ENCODE results near the gene CERS6.
"Not testable (repeated sequence)": the region's sequence is repeated elsewhere in the genome, so short reads cannot be mapped to it uniquely, and the experiment has no call there.

Gene CERS6

DNA sequence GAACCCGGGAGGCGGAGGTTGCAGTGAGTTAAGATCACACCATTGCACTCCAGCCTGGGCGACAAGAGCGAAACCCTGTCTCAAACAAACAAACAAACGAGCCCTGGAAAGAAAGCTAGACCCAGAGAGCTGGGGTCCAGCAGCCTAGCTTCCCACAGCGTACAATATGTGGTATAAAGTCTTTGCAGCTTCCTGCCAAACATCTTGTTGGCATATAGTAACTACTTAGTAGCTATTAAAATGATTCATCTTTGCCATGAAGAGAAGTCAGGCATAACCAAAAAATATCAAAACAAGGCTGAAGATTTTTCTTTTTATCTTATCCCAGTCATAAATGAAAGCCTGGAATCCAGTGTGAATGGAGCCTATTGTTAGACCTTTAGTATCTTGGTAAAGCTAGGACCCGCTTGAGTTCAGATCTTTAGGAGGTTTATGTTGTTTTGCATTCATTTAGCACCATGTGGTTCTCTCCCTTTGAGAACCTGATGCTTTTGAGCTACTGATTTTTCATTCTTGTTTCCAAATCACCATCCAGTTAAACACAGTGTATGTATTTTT is 206.7 kb downstream of the CERS6 start:
- no peak for DNase-seq
- Histone ChIP-seq H3K4me3 (ENCODE audit: low read depth, low read length) (no peak overlapping the region), H3K36me3 (no peaks in the 10 kb centered on the region), H3K27ac (no peak overlapping the region), H3K27me3 (ENCODE audit: insufficient read depth, low read depth, severe bottlenecking) (no peaks in the 10 kb centered on the region), H3K9me3 (ENCODE audit: severe bottlenecking) (no peaks in the 10 kb centered on the region)
- TF ChIP-seq, protein P1, sequence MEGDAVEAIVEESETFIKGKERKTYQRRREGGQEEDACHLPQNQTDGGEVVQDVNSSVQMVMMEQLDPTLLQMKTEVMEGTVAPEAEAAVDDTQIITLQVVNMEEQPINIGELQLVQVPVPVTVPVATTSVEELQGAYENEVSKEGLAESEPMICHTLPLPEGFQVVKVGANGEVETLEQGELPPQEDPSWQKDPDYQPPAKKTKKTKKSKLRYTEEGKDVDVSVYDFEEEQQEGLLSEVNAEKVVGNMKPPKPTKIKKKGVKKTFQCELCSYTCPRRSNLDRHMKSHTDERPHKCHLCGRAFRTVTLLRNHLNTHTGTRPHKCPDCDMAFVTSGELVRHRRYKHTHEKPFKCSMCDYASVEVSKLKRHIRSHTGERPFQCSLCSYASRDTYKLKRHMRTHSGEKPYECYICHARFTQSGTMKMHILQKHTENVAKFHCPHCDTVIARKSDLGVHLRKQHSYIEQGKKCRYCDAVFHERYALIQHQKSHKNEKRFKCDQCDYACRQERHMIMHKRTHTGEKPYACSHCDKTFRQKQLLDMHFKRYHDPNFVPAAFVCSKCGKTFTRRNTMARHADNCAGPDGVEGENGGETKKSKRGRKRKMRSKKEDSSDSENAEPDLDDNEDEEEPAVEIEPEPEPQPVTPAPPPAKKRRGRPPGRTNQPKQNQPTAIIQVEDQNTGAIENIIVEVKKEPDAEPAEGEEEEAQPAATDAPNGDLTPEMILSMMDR (IDR thresholded peaks at IDR 0.05; ENCODE audit: low read depth, low read length) = no peak

DNA sequence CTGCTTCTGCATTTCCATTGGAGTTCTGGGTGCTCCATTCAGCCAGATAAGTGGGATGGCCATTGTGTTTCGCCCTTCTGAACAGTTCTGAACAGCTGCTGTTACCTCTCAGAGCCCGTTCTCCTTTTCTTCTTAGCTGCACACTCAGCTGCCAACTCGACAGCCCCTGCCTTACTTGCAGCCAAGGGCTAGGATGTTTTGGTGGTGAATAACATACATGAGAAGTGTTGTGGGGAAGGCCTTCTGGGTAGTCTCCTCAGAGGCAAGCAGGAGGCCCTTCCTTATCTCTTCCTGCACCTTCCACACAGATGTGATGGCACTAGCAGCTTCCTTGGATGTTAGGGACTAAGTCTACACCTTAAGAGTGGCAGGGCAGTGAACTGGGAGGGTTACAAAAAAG is 207.9 kb downstream of the CERS6 start:
- no peak overlapping the region for H3K27ac ChIP-seq
- no peak overlapping the region for H3K4me3 ChIP-seq (ENCODE audit: low read depth, low read length)
- no peaks in the 10 kb centered on the region for H3K36me3 ChIP-seq
- TF ChIP-seq, protein P1 (IDR thresholded peaks at IDR 0.05; ENCODE audit: low read depth, low read length) = no peak
- H3K9me3 ChIP-seq (ENCODE audit: severe bottlenecking) = no peaks in the 10 kb centered on the region
- DNase-seq = no peak
- H3K27me3 ChIP-seq (ENCODE audit: insufficient read depth, low read depth, severe bottlenecking) = no peaks in the 10 kb centered on the region

GRCh38 chr2:168664715-168665114 is 208.6 kb downstream of the CERS6 start:
- H3K4me3 ChIP-seq (ENCODE audit: low read depth, low read length); H3K36me3 ChIP-seq; H3K27ac ChIP-seq; H3K9me3 ChIP-seq (ENCODE audit: severe bottlenecking); H3K27me3 ChIP-seq (ENCODE audit: insufficient read depth, low read depth, severe bottlenecking); DNase-seq: not testable (repeated sequence)

GRCh38 chr2:168666339-168666738 is 210.3 kb downstream of the CERS6 start:
- DNase-seq = no peak
- TF ChIP-seq, protein P1 (IDR thresholded peaks at IDR 0.05; ENCODE audit: low read depth, low read length) = no peak
- no peaks in the 10 kb centered on the region for H3K27me3 ChIP-seq (ENCODE audit: insufficient read depth, low read depth, severe bottlenecking)
- no peaks in the 10 kb centered on the region for H3K9me3 ChIP-seq (ENCODE audit: severe bottlenecking)
- no peaks in the 10 kb centered on the region for H3K36me3 ChIP-seq
- no peak overlapping the region for H3K4me3 ChIP-seq (ENCODE audit: low read depth, low read length)
- no peak overlapping the region for H3K27ac ChIP-seq

GRCh38 chr2:168667156-168667555 is 211.1 kb downstream of the CERS6 start:
- no peaks in the 10 kb centered on the region for H3K36me3 ChIP-seq
- DNase-seq = no peak
- H3K27me3 ChIP-seq (ENCODE audit: insufficient read depth, low read depth, severe bottlenecking) = no peaks in the 10 kb centered on the region
- H3K27ac ChIP-seq = no peak overlapping the region
- TF ChIP-seq, protein P1 (IDR thresholded peaks at IDR 0.05; ENCODE audit: low read depth, low read length) = no peak
- no peaks in the 10 kb centered on the region for H3K9me3 ChIP-seq (ENCODE audit: severe bottlenecking)
- H3K4me3 ChIP-seq (ENCODE audit: low read depth, low read length) = no peak overlapping the region

DNA sequence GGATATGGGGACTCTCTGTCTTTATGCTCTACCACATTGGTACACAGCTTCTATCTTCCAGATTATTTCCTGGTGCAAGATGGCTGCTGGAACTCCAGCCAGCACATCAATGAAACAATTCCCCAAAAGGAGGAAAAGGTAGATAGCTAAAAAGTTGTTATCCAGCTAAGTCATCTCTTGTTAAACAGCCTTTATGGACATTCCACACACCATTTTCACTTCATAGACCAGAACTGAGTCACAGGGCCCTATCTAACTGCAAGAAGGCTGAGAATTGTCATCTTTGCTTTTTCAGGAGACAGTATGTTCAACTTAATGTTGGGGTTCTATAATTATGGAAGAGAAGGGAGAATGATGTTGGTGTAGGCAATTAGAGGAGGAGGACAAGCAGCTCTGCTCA is 213.1 kb downstream of the CERS6 start:
- Histone ChIP-seq H3K27ac (no peak overlapping the region), H3K36me3 (no peaks in the 10 kb centered on the region), H3K4me3 (ENCODE audit: low read depth, low read length) (no peak overlapping the region), H3K27me3 (ENCODE audit: insufficient read depth, low read depth, severe bottlenecking) (no peaks in the 10 kb centered on the region), H3K9me3 (ENCODE audit: severe bottlenecking) (no peaks in the 10 kb centered on the region)
- no peak for DNase-seq
- TF ChIP-seq, protein P1 (IDR thresholded peaks at IDR 0.05; ENCODE audit: low read depth, low read length) = no peak
